ENCODE measurements around the gene POLDIP3. TPM values are rescaled to one million over a fixed set of nuclear protein-coding genes. Genes with fewer than 3 reads are reported as not detected.
"Not testable (repeated sequence)": the region's sequence is repeated elsewhere in the genome, so short reads cannot be mapped to it uniquely, and the experiment has no call there.

POLDIP3 gene
- total and polyA plus RNA-seq, 2 experiments from 2014 or later: 31.4 to 40.3 TPM

GRCh38 chr22:42582987-42583386 lies 31.7 kb downstream of the POLDIP3 start:
- no peak for DNase-seq (ENCODE audit: low spot score)
- Histone ChIP-seq H4K20me1 (ENCODE audit: insufficient read depth, poor library complexity, severe bottlenecking) (no peaks in the 10 kb centered on the region), H3K4me2 (no peak overlapping the region), H3K79me2 (no peaks in the 10 kb centered on the region), H3K27ac (no peak overlapping the region), H2AFZ (no peak overlapping the region), H3K4me1 (ENCODE audit: insufficient read depth) (no peaks in the 10 kb centered on the region), H3K36me3 (replicated peaks; ENCODE audit: insufficient read depth, low read depth) (no peaks in the 10 kb centered on the region), H3K9me2 (replicated peaks; ENCODE audit: insufficient read depth) (no peaks in the 10 kb centered on the region), H3K4me3 (no peak overlapping the region), H3K27me3 (no peaks in the 10 kb centered on the region), H3K9me3 (ENCODE audit: low read depth) (no peaks in the 10 kb centered on the region)
- TF ChIP-seq EZH2phosphoT487 (IDR thresholded peaks at IDR 0.05; ENCODE audit: low read depth, severe bottlenecking, unreplicated experiment) (no peak), EZH2 (IDR thresholded peaks at IDR 0.05; ENCODE audit: borderline replicate concordance) (no peak), CTCF (IDR thresholded peaks at IDR 0.05; ENCODE audit: poor library complexity) (no peak)
- WGBS (ENCODE audit: low lambda C conversion rate, missing lambda C conversion rate): 94% methylated on average over 1 of the region's 1 CpG

GRCh38 chr22:42581762-42582716 lies 32.6 kb downstream of the POLDIP3 start:
- TF ChIP-seq EZH2 (IDR thresholded peaks at IDR 0.05; ENCODE audit: borderline replicate concordance) (no peak), EZH2phosphoT487 (IDR thresholded peaks at IDR 0.05; ENCODE audit: low read depth, severe bottlenecking, unreplicated experiment) (no peak), CTCF (IDR thresholded peaks at IDR 0.05; ENCODE audit: poor library complexity) (no peak)
- H3K4me1 ChIP-seq (ENCODE audit: insufficient read depth): no peaks in the 10 kb centered on the region
- no peak overlapping the region for H3K27ac ChIP-seq
- peak overlapping the region; percentile 83 for H3K4me2 ChIP-seq
- no peaks in the 10 kb centered on the region for H3K9me3 ChIP-seq (ENCODE audit: low read depth)
- peak overlapping the region; percentile 89 for H3K4me3 ChIP-seq
- no peaks in the 10 kb centered on the region for H3K36me3 ChIP-seq (replicated peaks; ENCODE audit: insufficient read depth, low read depth)
- no peaks in the 10 kb centered on the region for H3K79me2 ChIP-seq
- peak overlapping the region; percentile 74 for H2AFZ ChIP-seq
- no peaks in the 10 kb centered on the region for H4K20me1 ChIP-seq (ENCODE audit: insufficient read depth, poor library complexity, severe bottlenecking)
- H3K27me3 ChIP-seq: no peaks in the 10 kb centered on the region
- DNase-seq (ENCODE audit: low spot score): peak; percentile 90
- H3K9me2 ChIP-seq (replicated peaks; ENCODE audit: insufficient read depth): no peaks in the 10 kb centered on the region
- WGBS (ENCODE audit: low lambda C conversion rate, missing lambda C conversion rate): 23% methylated on average over 18 of the region's 64 CpGs

- H3K4me2 ChIP-seq: peak overlapping the region; percentile 83
- H3K27me3 ChIP-seq; H3K79me2 ChIP-seq; H3K27ac ChIP-seq; H3K9me3 ChIP-seq (ENCODE audit: low read depth); H3K36me3 ChIP-seq (replicated peaks; ENCODE audit: insufficient read depth, low read depth); H3K4me1 ChIP-seq (ENCODE audit: insufficient read depth); H4K20me1 ChIP-seq (ENCODE audit: insufficient read depth, poor library complexity, severe bottlenecking); DNase-seq (ENCODE audit: low spot score); H3K9me2 ChIP-seq (replicated peaks; ENCODE audit: insufficient read depth): not testable (repeated sequence)
- H3K4me3 ChIP-seq: peak overlapping the region; percentile 89
- peak overlapping the region; percentile 74 for H2AFZ ChIP-seq
- WGBS (ENCODE audit: low lambda C conversion rate, missing lambda C conversion rate): 4% methylated on average over 9 of the region's 22 CpGs
Measured at GRCh38 chr22:42581194-42581761, 33.4 kb downstream of the POLDIP3 start.

- H3K36me3 ChIP-seq (replicated peaks; ENCODE audit: insufficient read depth, low read depth); H3K4me1 ChIP-seq (ENCODE audit: insufficient read depth); H3K4me2 ChIP-seq; H3K9me3 ChIP-seq (ENCODE audit: low read depth); H3K4me3 ChIP-seq; H3K27ac ChIP-seq; H3K9me2 ChIP-seq (replicated peaks; ENCODE audit: insufficient read depth); H3K79me2 ChIP-seq; H2AFZ ChIP-seq; H3K27me3 ChIP-seq; H4K20me1 ChIP-seq (ENCODE audit: insufficient read depth, poor library complexity, severe bottlenecking); DNase-seq (ENCODE audit: low spot score): not testable (repeated sequence)
- WGBS (ENCODE audit: low lambda C conversion rate, missing lambda C conversion rate): 94% methylated on average over 3 of the region's 4 CpGs
Measured at GRCh38 chr22:42580040-42580439, 34.6 kb downstream of the POLDIP3 start.

Data from hepatocyte (in vitro differentiated cells).